Stimulated activated CD4-positive, alpha-beta T cell treated with anti-CD3 and anti-CD28 coated beads, TNF-alpha, amount 100 ng/mL, for 1 hour (primary cell): ENCODE data around the gene FAM171A2.

ENCODE experiments used
- DNase-seq, 3 donors: peaks; one replicate each; pipeline ENCODE4 v3.0.0-alpha.2; 2020; ENCODE audit warnings: low read depth in 3 of 3, low spot score in 1 of 3

The FAM171A2 gene

DNA sequence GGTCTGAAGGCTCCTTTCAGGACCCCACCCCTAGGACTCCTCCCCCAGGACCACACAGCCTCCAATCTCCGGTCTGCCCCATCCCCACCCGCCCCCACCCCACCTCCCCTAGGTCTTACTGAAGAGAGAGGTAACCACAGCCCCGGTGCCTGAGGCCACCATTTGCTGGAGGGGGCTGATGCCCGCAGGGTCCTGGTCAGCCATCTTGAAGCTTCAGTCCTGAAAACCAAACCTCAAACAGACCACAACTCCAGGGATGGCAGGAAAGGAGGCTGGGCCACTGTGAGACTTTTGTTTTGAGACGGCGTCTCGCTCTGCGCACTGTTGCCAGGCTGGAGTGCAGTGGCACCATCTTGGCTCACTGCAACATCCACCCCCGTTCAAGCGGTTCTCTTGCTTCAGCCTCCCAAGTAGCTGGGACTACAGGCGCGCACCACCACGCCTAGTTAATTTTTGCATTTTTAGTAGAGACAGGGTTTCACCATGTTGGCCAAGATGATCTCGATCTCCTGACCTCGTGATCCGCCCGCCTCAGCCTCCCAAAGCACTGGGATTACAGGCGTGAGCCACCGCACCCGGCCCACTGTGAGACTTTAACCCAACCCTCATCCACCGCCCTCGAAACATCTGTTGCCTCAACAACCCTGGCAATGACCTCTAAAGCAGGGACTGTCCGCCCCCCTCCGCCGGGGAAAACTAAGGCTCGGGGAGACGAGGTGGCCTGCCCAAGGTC is 40.1 kb downstream of the FAM171A2 start:
- no peak for DNase-seq

- DNase-seq = no peak
These were observed 41.3 kb downstream of the FAM171A2 start for GRCh38 chr17:44322236-44322895.

DNA sequence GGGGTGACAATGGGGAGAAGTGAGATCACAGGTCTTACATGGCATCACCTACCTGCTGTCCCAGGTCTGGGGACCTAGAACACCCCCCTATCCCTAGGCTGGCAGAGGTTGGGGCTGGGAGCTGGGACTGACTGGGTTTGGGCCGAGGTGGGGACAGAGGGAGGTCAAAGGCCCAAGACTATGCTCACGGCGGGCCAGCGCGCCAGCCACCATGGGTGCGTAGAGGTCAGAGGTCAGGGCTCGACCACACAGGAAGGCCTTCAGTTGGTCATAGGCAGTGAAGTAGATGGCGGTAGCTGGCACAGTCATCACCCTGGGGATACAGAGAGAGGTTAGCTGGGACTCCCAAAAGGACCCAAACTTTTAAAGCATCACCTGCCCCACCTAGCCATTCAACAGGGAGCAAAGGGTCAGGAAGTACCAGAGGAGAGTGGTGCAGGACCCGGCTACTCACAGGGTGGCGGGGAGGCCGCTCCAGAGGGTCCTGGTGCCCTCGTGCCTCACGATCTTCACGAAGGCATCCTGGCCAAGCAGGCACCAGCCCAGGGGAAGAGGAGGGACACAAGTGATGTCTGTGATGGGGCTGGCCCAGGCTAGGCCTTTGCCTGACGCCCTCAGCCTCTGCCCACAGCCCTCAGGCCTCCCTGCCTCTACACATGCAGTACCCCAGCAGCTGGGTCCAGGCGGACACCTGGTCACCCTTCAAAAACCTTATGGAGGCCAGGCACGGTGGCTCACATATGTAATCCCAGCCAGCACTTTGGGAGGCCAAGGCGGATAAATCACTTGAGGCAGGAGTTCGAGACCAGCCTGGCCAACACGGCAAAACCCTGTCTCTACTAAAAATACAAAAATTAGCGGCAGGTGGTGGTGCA is 42.2 kb downstream of the FAM171A2 start:
- DNase-seq = no peak

DNA sequence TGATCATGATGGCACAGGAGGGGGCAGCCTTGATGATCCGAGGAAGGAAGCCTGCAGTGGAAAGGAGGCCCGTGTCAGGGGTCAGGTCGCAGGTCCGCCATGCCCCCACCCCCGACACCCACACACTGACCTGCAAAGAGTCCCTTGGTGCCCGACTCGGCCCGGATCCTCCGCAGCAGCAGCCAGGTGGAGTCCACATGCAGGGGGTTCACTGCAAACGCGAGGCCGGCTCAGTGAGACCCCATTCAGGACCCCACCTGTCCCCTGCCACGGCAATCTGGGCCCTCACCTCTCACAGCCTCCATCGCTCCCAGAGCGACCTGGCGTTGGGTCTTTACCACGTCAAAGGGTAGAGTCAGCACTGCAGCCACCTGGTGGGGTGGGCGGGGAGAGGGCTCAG is 43.6 kb downstream of the FAM171A2 start:
- no peak for DNase-seq

DNA sequence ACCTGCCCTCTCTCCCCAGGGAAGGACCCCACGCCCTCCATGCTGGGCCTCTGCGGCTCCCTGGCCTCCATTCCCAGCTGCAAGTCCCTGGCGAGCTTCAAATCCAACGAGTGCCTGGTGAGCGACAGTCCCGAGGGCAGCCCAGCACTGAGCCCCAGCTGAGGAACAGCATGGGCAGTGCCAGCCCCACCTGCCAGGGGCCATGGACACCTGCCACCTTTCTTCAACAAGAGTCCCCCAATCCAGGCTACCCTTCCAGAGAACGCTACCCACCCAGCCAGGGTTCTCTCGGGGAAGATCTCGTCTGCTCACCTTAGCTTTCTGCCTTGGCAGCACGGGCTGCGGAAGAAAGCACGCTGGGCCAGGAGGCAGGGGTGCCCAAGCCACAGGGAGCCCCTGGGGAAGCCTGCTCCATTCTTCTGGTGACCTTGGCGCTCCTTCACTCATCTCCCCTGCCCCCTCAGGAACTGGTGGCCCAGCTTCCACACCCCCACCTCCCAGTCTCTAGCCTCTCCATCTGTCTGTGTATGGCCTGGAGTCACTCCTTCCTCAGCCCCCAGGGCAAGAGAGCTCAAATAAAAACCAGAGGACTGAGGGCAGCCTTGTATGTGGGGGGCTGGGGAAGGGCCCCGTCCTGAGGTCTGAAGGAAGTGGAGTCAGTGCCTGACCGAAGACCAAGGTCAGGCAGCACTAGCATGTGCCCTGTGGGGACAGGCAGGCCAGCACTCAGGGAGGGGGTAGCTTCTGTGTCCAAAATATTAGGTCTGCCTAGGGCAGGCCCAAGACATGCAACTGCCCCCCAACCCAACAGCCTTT is 45.4 kb downstream of the FAM171A2 start:
- no peak for DNase-seq

DNA sequence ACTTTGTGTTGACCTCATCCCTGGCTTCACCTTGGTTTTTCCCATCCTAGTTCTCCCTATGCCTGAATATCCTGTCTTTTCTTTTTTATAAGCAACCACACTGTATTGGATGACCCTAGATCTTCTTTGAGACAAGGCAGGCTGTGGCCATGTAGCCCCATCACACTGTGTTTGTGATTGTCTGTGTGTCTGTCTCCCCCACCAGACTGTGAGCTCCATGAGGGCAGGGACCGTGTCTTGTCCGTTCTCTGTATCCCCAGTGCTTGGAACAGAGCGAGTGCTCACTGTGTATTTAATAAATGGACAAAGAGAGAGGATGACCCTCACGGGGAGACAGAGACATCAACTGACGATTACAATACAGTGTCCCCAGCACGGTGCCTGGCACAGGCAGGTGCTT is 46.1 kb downstream of the FAM171A2 start:
- DNase-seq = no peak

DNA sequence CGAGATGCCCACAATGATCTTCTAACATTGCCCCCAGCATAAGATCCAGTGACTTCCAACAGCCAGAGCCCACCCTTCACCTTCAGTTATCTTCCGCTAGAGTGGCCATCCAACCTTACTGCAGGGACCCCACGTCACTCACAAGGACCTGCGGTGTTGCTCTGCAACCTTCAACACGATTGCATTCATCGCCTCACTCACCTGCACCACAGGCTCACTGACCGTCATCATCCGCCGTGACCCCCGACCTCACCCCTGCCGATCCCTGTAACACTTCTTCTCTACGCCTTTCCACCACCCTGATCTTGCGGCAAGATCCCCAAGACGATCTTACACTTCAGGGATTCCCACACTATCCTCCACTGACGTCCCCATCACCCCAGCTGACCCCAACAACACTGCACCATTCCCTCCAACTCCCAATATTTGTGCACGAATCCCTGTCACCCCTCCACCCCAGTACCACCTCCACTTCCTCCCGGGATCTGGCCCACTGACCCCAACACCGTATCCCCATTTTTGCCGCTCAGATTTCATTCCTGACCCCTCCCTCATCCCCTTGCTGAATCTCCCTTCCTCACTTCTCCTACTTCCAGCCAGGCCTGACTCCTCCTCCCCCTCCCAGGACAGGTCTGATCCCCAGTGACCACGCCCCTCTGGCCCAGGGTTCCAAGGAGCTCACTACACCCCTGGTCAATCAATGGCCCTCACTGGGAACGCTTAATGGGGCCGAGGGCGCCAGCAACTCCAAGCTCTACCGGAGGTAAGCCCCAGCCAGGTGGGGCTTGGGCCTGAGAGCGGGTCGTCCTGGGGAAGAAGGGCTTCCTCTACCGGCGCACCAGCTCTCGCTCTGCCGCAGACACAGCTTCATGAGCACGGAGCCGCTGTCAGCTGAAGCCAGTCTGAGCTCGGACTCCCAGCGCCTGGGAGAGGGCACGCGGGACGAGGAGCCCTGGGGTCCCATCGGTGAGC is 47.6 kb downstream of the FAM171A2 start:
- DNase-seq = no peak

DNA sequence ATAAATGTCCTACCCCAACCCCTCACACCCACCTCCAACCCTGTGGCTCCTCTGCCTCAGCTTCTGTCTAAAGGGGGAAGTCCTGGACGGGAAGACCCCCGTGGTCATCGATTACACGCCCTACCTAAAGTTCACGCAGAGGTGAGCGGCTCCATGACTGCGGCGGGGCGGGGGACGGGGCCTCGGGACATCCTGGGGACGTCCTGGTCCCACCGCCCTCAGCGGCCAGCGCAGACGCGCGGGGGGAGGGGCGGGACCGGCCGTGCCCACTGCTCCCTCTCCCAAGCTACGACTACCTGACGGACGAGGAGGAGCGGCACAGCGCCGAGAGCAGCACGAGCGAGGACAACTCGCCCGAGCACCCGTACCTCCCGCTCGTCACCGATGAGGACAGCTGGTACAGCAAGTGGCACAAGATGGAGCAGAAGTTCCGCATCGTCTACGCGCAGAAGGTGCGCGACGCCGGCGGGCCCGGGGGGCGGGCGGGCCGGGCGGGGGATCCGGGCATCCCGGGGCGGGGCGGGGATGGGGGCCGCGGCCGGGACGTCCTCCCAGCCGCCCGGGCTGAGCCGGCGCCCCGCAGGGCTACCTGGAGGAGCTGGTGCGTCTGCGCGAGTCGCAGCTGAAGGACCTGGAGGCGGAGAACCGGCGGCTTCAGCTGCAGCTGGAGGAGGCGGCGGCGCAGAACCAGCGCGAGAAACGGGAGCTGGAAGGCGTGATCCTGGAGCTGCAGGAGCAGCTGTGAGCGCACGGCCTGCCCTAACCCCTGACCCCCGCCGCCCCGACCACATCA is 48.6 kb downstream of the FAM171A2 start:
- peak in 1 of 3 donors; percentile 37 for DNase-seq

GRCh38 chr17:44314524-44314868 is 49.2 kb downstream of the FAM171A2 start:
- DNase-seq = no peak

DNA sequence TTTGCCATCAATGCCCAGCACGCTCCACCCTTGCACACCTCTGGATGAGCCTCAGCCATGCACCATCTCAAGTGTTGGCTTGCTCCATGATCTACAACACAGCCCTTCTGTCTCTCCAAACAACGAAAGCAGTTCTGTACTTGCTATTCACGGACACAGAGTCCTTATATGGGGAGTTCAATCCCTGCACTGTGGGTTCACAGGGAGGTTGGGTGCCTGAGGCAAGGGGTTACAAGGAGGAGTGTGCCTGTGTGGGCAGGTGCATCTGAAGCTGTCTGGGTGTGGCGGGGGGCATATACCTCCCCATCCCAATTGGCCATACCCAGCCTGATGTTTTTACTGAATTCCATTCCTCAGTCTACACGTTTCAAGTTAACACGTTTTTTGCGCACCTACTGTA is 49.6 kb downstream of the FAM171A2 start:
- no peak for DNase-seq

DNA sequence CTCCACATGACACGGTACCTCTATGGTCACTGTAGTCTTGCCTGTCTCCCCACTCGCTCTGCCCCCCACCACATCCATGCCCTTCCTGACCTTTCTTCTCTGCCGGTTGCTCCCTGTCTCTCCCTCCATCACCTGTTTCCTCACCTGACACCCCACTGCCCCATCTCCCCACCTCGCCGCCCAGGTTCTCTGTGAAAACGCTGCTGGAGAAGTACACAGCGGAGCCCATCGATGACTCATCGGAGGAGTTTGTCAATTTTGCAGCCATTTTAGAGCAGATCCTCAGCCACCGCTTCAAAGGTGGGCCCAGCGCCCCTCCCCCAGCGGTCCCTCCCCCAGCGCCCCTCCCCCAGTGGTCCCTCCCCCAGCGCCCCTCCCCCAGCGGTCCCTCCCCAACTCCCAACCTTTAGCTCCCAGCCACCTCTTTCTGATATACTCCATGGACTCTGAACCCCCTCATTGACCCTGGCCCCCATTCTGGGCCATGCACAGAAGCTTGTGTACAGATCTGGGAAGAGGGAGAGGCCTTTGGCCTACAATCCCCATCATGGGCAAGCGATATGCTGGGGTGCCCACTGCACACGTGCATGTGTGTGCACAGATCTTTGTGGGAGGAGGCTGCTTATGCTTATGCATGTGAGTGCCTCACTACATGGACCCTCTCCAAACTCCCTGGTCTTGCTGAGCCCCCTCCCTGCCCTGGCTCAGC is 51.1 kb downstream of the FAM171A2 start:
- DNase-seq = no peak

GRCh38 chr17:44311562-44312181 is 52.0 kb downstream of the FAM171A2 start:
- no peak for DNase-seq

GRCh38 chr17:44310609-44311376 is 52.9 kb downstream of the FAM171A2 start:
- no peak for DNase-seq

GRCh38 chr17:44310188-44310587 is 53.5 kb downstream of the FAM171A2 start:
- no peak for DNase-seq

DNA sequence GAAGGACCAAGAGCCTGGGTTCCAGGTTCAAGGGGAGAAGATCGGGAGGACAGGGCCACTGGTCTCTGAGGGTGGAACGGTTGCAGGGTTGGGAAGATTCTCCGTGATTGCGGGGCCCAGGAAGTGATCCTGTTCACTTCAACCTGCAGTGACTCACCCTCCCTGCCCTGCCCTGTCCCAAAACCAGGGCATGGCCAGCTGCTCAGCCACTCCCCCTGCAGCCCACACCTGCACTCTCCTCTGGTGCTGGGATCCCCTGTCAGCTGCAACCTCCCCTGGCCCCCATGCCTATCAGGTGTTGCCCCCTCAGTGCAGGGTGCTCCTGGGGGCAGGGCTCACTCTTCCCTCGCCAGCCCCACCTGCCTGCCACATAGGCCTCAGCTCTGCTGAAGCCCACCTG is 54.2 kb downstream of the FAM171A2 start:
- DNase-seq = no peak

GRCh38 chr17:44308865-44309264 is 54.8 kb downstream of the FAM171A2 start:
- no peak for DNase-seq

- peak; percentile 59 to 83 (median 66) for DNase-seq
These were observed 55.3 kb downstream of the FAM171A2 start, which contains the start of gene RUNDC3A for GRCh38 chr17:44308320-44308818. Gene RUNDC3A (plus strand): TSS chr17:44308601. CDS start chr17:44308833, 232 bp downstream.
